Ascending aorta (tissue), 2 donors: ENCODE measurements around the gene TYMP. TPM values are rescaled to one million over a fixed set of nuclear protein-coding genes. Genes with fewer than 3 reads are reported as not detected.

ENCODE experiments used
- DNase-seq, 2 donors: peaks; one replicate each; pipeline ENCODE4 v3.0.0-alpha.2; 2019; ENCODE audit warnings: low spot score in 2 of 2
- H3K27ac ChIP-seq, 2 donors: fragments of 200-600 bp; sonication (generic); one replicate each; pipeline ENCODE4 v1.5.1; 2016 to 2017; ENCODE audit warnings: mild to moderate bottlenecking in 1 of 2
- H3K27me3 ChIP-seq: fragments of 200-600 bp; sonication (generic); one replicate; pipeline ENCODE4 v1.5.1; 2017
- H3K36me3 ChIP-seq, 2 donors: fragments of 200-600 bp; sonication (generic); one replicate each; pipeline ENCODE4 v1.5.1; 2016
- H3K4me1 ChIP-seq, 2 donors: fragments of 200-600 bp; sonication (generic); one replicate each; pipeline ENCODE4 v1.5.1; 2016 to 2017; ENCODE audit warnings: mild to moderate bottlenecking in 1 of 2
- H3K4me3 ChIP-seq, 2 donors: fragments of 200-600 bp; sonication (generic); one replicate each; pipeline ENCODE4 v1.5.1; 2016 to 2017; ENCODE audit warnings: mild to moderate bottlenecking in 1 of 2
- H3K9me3 ChIP-seq, 2 donors: fragments of 200-600 bp; sonication (generic); one replicate each; pipeline ENCODE4 v1.5.1; 2016
- CTCF ChIP-seq, 3 experiments: fragments of 200-600 bp in 2 of 3; fragments of 450-650 bp in 1 of 3; sonication (generic) in 2 of 3; IDR thresholded peaks; one replicate each; pipeline ENCODE4 v1.5.1; 2016 to 2019; ENCODE audit warnings: antibody characterized with exemption in 3 of 3, mild to moderate bottlenecking in 1 of 3, moderate library complexity in 1 of 3
- intact Hi-C: fragments of 100-400 bp; cut with DNase I; formaldehyde crosslinking; loops from one replicate; pipeline ENCODE4 v1.15.1; 2023
- total RNA-seq: library from RNA; depleted of rRNA; stranded (reverse); fragments of >200 nt; gene quantifications from one replicate; pipeline ENCODE4 v1.1.0, GENCODE V29; 2016

TYMP gene
- total RNA-seq, 1 donor from 2014 or later, result 150 TPM

GRCh38 chr22:50576806-50577696 is 47.2 kb upstream of the TYMP start:
- intact Hi-C loops, result no loop called here
- H3K27ac ChIP-seq, result no peak overlapping the region

GRCh38 chr22:50576070-50576469 is 46.3 kb upstream of the TYMP start:
- H3K27ac ChIP-seq, result no peak overlapping the region
- H3K4me1 ChIP-seq, result peaks cover 3 to 10% of the 10 kb centered on the region in 2 donors
- peaks cover 0 to 3% of the 10 kb centered on the region in 2 donors for H3K36me3 ChIP-seq
- no peak for TF ChIP-seq CTCF (IDR thresholded peaks at IDR 0.05)
- peaks cover 5% of the 10 kb centered on the region for H3K27me3 ChIP-seq
- H3K4me3 ChIP-seq, result no peak overlapping the region
- DNase-seq, result no peak
- intact Hi-C loops, result no loop called here
- no peaks in the 10 kb centered on the region for H3K9me3 ChIP-seq

More at GRCh38 chr22:50576806-50577696, 47.2 kb upstream of the TYMP start:
- no peak for DNase-seq
- H3K4me3 ChIP-seq, result no peak overlapping the region
- no peak for TF ChIP-seq CTCF (IDR thresholded peaks at IDR 0.05)
- no peaks in the 10 kb centered on the region for H3K9me3 ChIP-seq
- H3K4me1 ChIP-seq, result peaks cover 7 to 16% of the 10 kb centered on the region in 2 donors
- peaks cover 0 to 5% of the 10 kb centered on the region in 2 donors for H3K36me3 ChIP-seq
- H3K27me3 ChIP-seq, result peaks cover 5% of the 10 kb centered on the region

- Histone ChIP-seq H3K36me3 (no peaks in the 10 kb centered on the region), H3K4me1 (peaks cover 3 to 10% of the 10 kb centered on the region in 2 donors), H3K4me3 (no peak overlapping the region), H3K9me3 (no peaks in the 10 kb centered on the region), H3K27me3 (peaks cover 5% of the 10 kb centered on the region), H3K27ac (no peak overlapping the region)
- no peak for TF ChIP-seq CTCF (IDR thresholded peaks at IDR 0.05)
- DNase-seq, result no peak
- intact Hi-C loops, result no loop called here
These were observed 45.7 kb upstream of the TYMP start for GRCh38 chr22:50575426-50575941.

- no peak for TF ChIP-seq CTCF (IDR thresholded peaks at IDR 0.05)
- Histone ChIP-seq H3K36me3 (no peaks in the 10 kb centered on the region), H3K27ac (no peak overlapping the region), H3K4me1 (peaks cover 3 to 10% of the 10 kb centered on the region in 2 donors), H3K4me3 (no peak overlapping the region), H3K27me3 (peaks cover 5% of the 10 kb centered on the region), H3K9me3 (no peaks in the 10 kb centered on the region)
- no peak for DNase-seq
- intact Hi-C loops, result no loop called here
These were observed 44.6 kb upstream of the TYMP start for GRCh38 chr22:50574383-50574755.

GRCh38 chr22:50573491-50574382 is 43.9 kb upstream of the TYMP start:
- intact Hi-C loops, result no loop called here
- no peaks in the 10 kb centered on the region for H3K9me3 ChIP-seq
- no peak for DNase-seq

More at GRCh38 chr22:50573491-50574382, 43.9 kb upstream of the TYMP start:
- no peaks in the 10 kb centered on the region for H3K36me3 ChIP-seq
- no peak overlapping the region for H3K27ac ChIP-seq
- no peak for TF ChIP-seq CTCF (IDR thresholded peaks at IDR 0.05)
- H3K4me3 ChIP-seq, result no peak overlapping the region
- H3K4me1 ChIP-seq, result peaks cover 3 to 8% of the 10 kb centered on the region in 2 donors
- H3K27me3 ChIP-seq, result peaks cover 5% of the 10 kb centered on the region
